Body of pancreas (tissue), 4 donors: ENCODE results near the gene POU2AF2.

Experiments
- CTCF ChIP-seq, 7 experiments: fragments of 450-650 bp in 4 of 7; fragments of 200-600 bp in 3 of 7; sonication (generic) in 3 of 7; IDR thresholded peaks; one replicate each; pipeline ENCODE4 v1.5.1; 2016 to 2019; ENCODE audit warnings: antibody characterized with exemption in 7 of 7
- POLR2A ChIP-seq, 3 donors: fragments of 450-650 bp; IDR thresholded peaks; one replicate each; pipeline ENCODE4 v1.6.1; 2016; ENCODE audit warnings: antibody characterized with exemption in 3 of 3, mild to moderate bottlenecking in 2 of 3

- TF ChIP-seq POLR2A (IDR thresholded peaks at IDR 0.05) (no peak), CTCF (IDR thresholded peaks at IDR 0.05) (no peak)
Measured at GRCh38 chr11:111324277-111324720, 78.8 kb downstream of the POU2AF2 start.
